OCI-LY1 (cell line): ENCODE data around the gene NEURL1.

Source experiments
- CTCF ChIP-seq: fragments of 200-600 bp; sonication (generic), shearing (Covaris generic); IDR thresholded peaks from 2 replicates; pipeline ENCODE4 v1.5.1; 2017; ENCODE audit warnings: mild to moderate bottlenecking, antibody characterized with exemption, low read length, moderate library complexity, mixed read lengths
- EZH2 ChIP-seq: fragments of 200-600 bp; sonication (generic), shearing (Covaris generic); IDR thresholded peaks from 2 replicates; pipeline ENCODE4 v1.8.0; 2017; ENCODE audit warnings: borderline replicate concordance, mixed run types, mild to moderate bottlenecking, antibody characterized with exemption, low read length, moderate library complexity, mixed read lengths

- TF ChIP-seq CTCF (no peak), EZH2 (no peak)
These were observed 93.6 kb downstream of the NEURL1 start for GRCh38 chr10:103587073-103587472.
